Anterior cingulate cortex (tissue), 58 donors: ENCODE data around the gene MMD.
"Not testable (repeated sequence)": the region's sequence is repeated elsewhere in the genome, so short reads cannot be mapped to it uniquely, and the experiment has no call there.

Experiments used
- DNase-seq, 58 donors: peaks; one replicate each; lab custom pipeline; 2025; lab: John Stamatoyannopoulos, UW

The MMD gene

GRCh38 chr17:55424893-55425540 lies 3.4 kb upstream of the MMD start:
- DNase-seq = no peak

GRCh38 chr17:55423535-55423934 lies 1.9 kb upstream of the MMD start:
- no peak for DNase-seq

- not testable (repeated sequence) for DNase-seq
Observed at GRCh38 chr17:55422828-55423164, 1.2 kb upstream of the MMD start.

GRCh38 chr17:55420776-55421178 lies 858 bp downstream of the MMD start:
- peak in 39 of 58 donors; percentile 7 to 53 (median 28) for DNase-seq

- DNase-seq = peak in 3 of 58 donors; percentile 3 to 30 (median 7)
Observed at GRCh38 chr17:55420067-55420775, 1.4 kb downstream of the MMD start.

GRCh38 chr17:55418369-55419268 lies 3.0 kb downstream of the MMD start:
- no peak for DNase-seq

GRCh38 chr17:55417411-55418268 lies 4.0 kb downstream of the MMD start:
- DNase-seq = no peak

GRCh38 chr17:55416470-55417052 lies 5.1 kb downstream of the MMD start:
- DNase-seq = peak in 1 of 58 donors; percentile 13

GRCh38 chr17:55416000-55416399 lies 5.6 kb downstream of the MMD start:
- DNase-seq = no peak

- DNase-seq = no peak
Observed at GRCh38 chr17:55414983-55415382, 6.7 kb downstream of the MMD start.

- DNase-seq = no peak
Observed at GRCh38 chr17:55413825-55414489, 7.7 kb downstream of the MMD start.

GRCh38 chr17:55411463-55411855 lies 10.2 kb downstream of the MMD start:
- no peak for DNase-seq

GRCh38 chr17:55410722-55411462 lies 10.7 kb downstream of the MMD start:
- no peak for DNase-seq

- no peak for DNase-seq
Observed at GRCh38 chr17:55409030-55409800, 12.4 kb downstream of the MMD start.

- DNase-seq = no peak
Observed at GRCh38 chr17:55407641-55408566, 13.7 kb downstream of the MMD start.

- DNase-seq = no peak
Observed at GRCh38 chr17:55405600-55405999, 16.0 kb downstream of the MMD start.

GRCh38 chr17:55404197-55404596 lies 17.4 kb downstream of the MMD start:
- DNase-seq = not testable (repeated sequence)
